NB4 (cell line): ENCODE measurements around the gene SEMA3A.
"Not testable (repeated sequence)": the region's sequence is repeated elsewhere in the genome, so short reads cannot be mapped to it uniquely, and the experiment has no call there.

ENCODE experiments used
- DNase-seq: peaks from one replicate; pipeline ENCODE4 v3.0.0; 2010; ENCODE audit warnings: low read depth
- H3K4me3 ChIP-seq: one replicate; pipeline ENCODE4 v1.5.1; 2011; ENCODE audit warnings: mild to moderate bottlenecking, low read depth, low read length, moderate library complexity
- CTCF ChIP-seq: IDR thresholded peaks from one replicate; pipeline ENCODE4 v1.5.1; 2012; ENCODE audit warnings: low read depth, low read length
- MAX ChIP-seq: IDR thresholded peaks from 2 replicates; pipeline ENCODE4 v1.6.1; 2011; ENCODE audit warnings: low read depth, low read length
- MYC ChIP-seq: IDR thresholded peaks from 2 replicates; pipeline ENCODE4 v1.6.1; 2011; ENCODE audit warnings: low read depth, low read length
- POLR2A ChIP-seq: IDR thresholded peaks from 2 replicates; pipeline ENCODE4 v1.6.1; 2011; ENCODE audit warnings: mild to moderate bottlenecking; ENCODE audit not compliant: insufficient read length; ENCODE audit errors: extremely low read depth

Gene SEMA3A

GRCh38 chr7:84194484-84195271 is at the start of gene SEMA3A:
Gene SEMA3A (minus strand): TSS chr7:84194789. CDS start chr7:84194586, 203 bp downstream.
- peak; percentile 31 for DNase-seq
- TF ChIP-seq CTCF (no peak), MAX (no peak), POLR2A (no peak), MYC (no peak)
- H3K4me3 ChIP-seq: no peak within 1 kb of the TSS

GRCh38 chr7:84243037-84243436 is 48.4 kb upstream of the SEMA3A start:
- DNase-seq: peak; percentile 16
- H3K4me3 ChIP-seq: not testable (repeated sequence)

GRCh38 chr7:84238596-84238995 is 44.0 kb upstream of the SEMA3A start:
- TF ChIP-seq CTCF (no peak), MAX (no peak), POLR2A (no peak), MYC (no peak)
- DNase-seq: no peak
- no peak overlapping the region for H3K4me3 ChIP-seq

GRCh38 chr7:84237533-84238173 is 43.1 kb upstream of the SEMA3A start:
- H3K4me3 ChIP-seq: no peak overlapping the region
- no peak for DNase-seq
- no peak for TF ChIP-seq MAX
- TF ChIP-seq MYC: no peak
- TF ChIP-seq CTCF: no peak
- TF ChIP-seq POLR2A: no peak

GRCh38 chr7:84236398-84236797 is 41.8 kb upstream of the SEMA3A start:
- no peak overlapping the region for H3K4me3 ChIP-seq
- no peak for TF ChIP-seq MAX
- TF ChIP-seq POLR2A: no peak
- TF ChIP-seq MYC: no peak
- no peak for TF ChIP-seq CTCF
- no peak for DNase-seq

- no peak overlapping the region for H3K4me3 ChIP-seq
- no peak for TF ChIP-seq POLR2A
- TF ChIP-seq CTCF: no peak
- no peak for TF ChIP-seq MYC
- no peak for TF ChIP-seq MAX
- DNase-seq: no peak
Measured at GRCh38 chr7:84232646-84233045, 38.1 kb upstream of the SEMA3A start.
